HCT116 (cell line): ENCODE measurements around the gene ALG3.

ENCODE experiments used
- ATF3 ChIP-seq: IDR thresholded peaks from 2 replicates; pipeline ENCODE4 v1.6.1; 2012
- CTCF ChIP-seq, 3 experiments: fragments of 200-600 bp in 1 of 3; sonication (generic) in 1 of 3; IDR thresholded peaks in 2 of 3; conservative IDR thresholded peaks in 1 of 3; 2 replicates each; pipeline ENCODE4 v1.5.1; 2012 to 2017; ENCODE audit warnings: low read depth in 2 of 3, low read length in 2 of 3, antibody characterized with exemption in 1 of 3, borderline replicate concordance in 1 of 3, control low read depth in 1 of 3, mild to moderate bottlenecking in 1 of 3, mixed read lengths in 1 of 3, mixed run types in 1 of 3, moderate library complexity in 1 of 3; ENCODE audit not compliant: insufficient read depth in 1 of 3
- POLR2A ChIP-seq: IDR thresholded peaks from 2 replicates; pipeline ENCODE4 v1.7.0; 2011; ENCODE audit warnings: borderline replicate concordance; ENCODE audit not compliant: insufficient read depth, insufficient read length; ENCODE audit errors: extremely low read depth

- TF ChIP-seq CTCF (IDR thresholded peaks at IDR 0.05 in 2 of 3, conservative IDR thresholded peaks at IDR 0.05 in 1 of 3; ENCODE audit: borderline replicate concordance in 1 of 3, insufficient read depth in 1 of 3, low read depth in 2 of 3, low read length in 2 of 3) (no peak), POLR2A (no peak), ATF3 (no peak)
These were observed 12.0 kb upstream of the ALG3 start for GRCh38 chr3:184260724-184261269.
